CD14-positive monocyte (primary cell): ENCODE measurements around the gene ATXN1. TPM values are rescaled to one million over a fixed set of nuclear protein-coding genes. Genes with fewer than 3 reads are reported as not detected.

Experiments used
- DNase-seq, 3 donors: peaks; one replicate each; pipeline ENCODE4 v3.0.0-alpha.2; 2011 to 2022
- H2AFZ ChIP-seq: 2 replicates; pipeline ENCODE4 v1.6.0; 2012; ENCODE audit warnings: mild to moderate bottlenecking, low read depth, low read length, inconsistent platforms; ENCODE audit not compliant: insufficient read depth, poor library complexity, severe bottlenecking
- H3K27ac ChIP-seq, 2 donors: 1 replicate in 1 of 2; 2 replicates in 1 of 2; pipeline ENCODE4 v1.5.1; 2012 to 2013; ENCODE audit warnings: low read length in 2 of 2, control low read depth in 1 of 2, inconsistent platforms in 1 of 2, low read depth in 1 of 2, mild to moderate bottlenecking in 1 of 2
- H3K27me3 ChIP-seq, 2 donors: one replicate each; pipeline versions ENCODE4 v1.6.0 to v1.6.1; 2011 to 2013; ENCODE audit warnings: low read length in 2 of 2; ENCODE audit not compliant: control insufficient read depth in 2 of 2, insufficient read depth in 2 of 2
- H3K36me3 ChIP-seq, 2 donors: replicated peaks in 1 of 2; 1 replicate in 1 of 2; 2 replicates in 1 of 2; pipeline versions ENCODE4 v1.5.1 to v1.6.1; 2012 to 2013; ENCODE audit warnings: low read length in 2 of 2, control low read depth in 1 of 2, inconsistent platforms in 1 of 2, mild to moderate bottlenecking in 1 of 2; ENCODE audit not compliant: insufficient read depth in 2 of 2, control insufficient read depth in 1 of 2
- H3K4me1 ChIP-seq, 2 donors: 1 replicate in 1 of 2; 2 replicates in 1 of 2; pipeline versions ENCODE4 v1.5.1 to v1.6.1; 2012 to 2013; ENCODE audit warnings: low read length in 2 of 2, control low read depth in 1 of 2, inconsistent platforms in 1 of 2, mild to moderate bottlenecking in 1 of 2, moderate library complexity in 1 of 2; ENCODE audit not compliant: insufficient read depth in 2 of 2, control insufficient read depth in 1 of 2
- H3K4me2 ChIP-seq: replicated peaks from 2 replicates; pipeline ENCODE3; 2012; ENCODE audit warnings: low read length, moderate library complexity, mild to moderate bottlenecking; ENCODE audit not compliant: poor library complexity, severe bottlenecking; ENCODE audit errors: extremely low read depth
- H3K4me3 ChIP-seq, 3 experiments: fragments of 200-600 bp in 1 of 3; sonication (generic) in 1 of 3; replicated peaks in 1 of 3; 1 replicate in 2 of 3; 2 replicates in 1 of 3; pipeline ENCODE4 v1.5.1; 2011 to 2013; ENCODE audit warnings: low read length in 3 of 3, mild to moderate bottlenecking in 3 of 3, control low read depth in 2 of 3, low read depth in 2 of 3, inconsistent platforms in 1 of 3, moderate library complexity in 1 of 3
- H3K79me2 ChIP-seq: 2 replicates; pipeline ENCODE4 v1.6.0; 2012; ENCODE audit warnings: mild to moderate bottlenecking, control low read depth, inconsistent platforms, low read length, moderate library complexity; ENCODE audit not compliant: insufficient read depth
- H3K9ac ChIP-seq: 2 replicates; pipeline ENCODE4 v1.6.0; 2017; ENCODE audit warnings: low read length, mild to moderate bottlenecking; ENCODE audit not compliant: insufficient read depth, poor library complexity, severe bottlenecking
- H3K9me3 ChIP-seq, 2 donors: replicated peaks in 1 of 2; 1 replicate in 1 of 2; 2 replicates in 1 of 2; pipeline versions ENCODE4 v1.5.1 to v1.6.1; 2012 to 2013; ENCODE audit warnings: low read length in 2 of 2, control low read depth in 1 of 2; ENCODE audit not compliant: control insufficient read depth in 1 of 2, insufficient read depth in 1 of 2
- H4K20me1 ChIP-seq: 2 replicates; pipeline ENCODE4 v1.6.0; 2012; ENCODE audit warnings: mild to moderate bottlenecking, low read length, control low read depth, moderate library complexity; ENCODE audit not compliant: insufficient read depth
- H3K27ac Mint-ChIP-seq, 7 donors: one replicate each; pipeline ENCODE4 v1.8.0; 2020; ENCODE audit warnings: mild to moderate bottlenecking in 7 of 7, mixed read lengths in 7 of 7, moderate library complexity in 6 of 7, inconsistent platforms in 2 of 7
- H3K27me3 Mint-ChIP-seq, 3 donors: one replicate each; pipeline ENCODE4 v1.8.0; 2021 to 2022; ENCODE audit warnings: low read depth in 3 of 3, mild to moderate bottlenecking in 3 of 3, mixed read lengths in 3 of 3, moderate library complexity in 3 of 3, inconsistent platforms in 1 of 3
- H3K36me3 Mint-ChIP-seq, 2 donors: one replicate each; pipeline ENCODE4 v1.8.0; 2020; ENCODE audit warnings: mixed read lengths in 2 of 2, inconsistent platforms in 1 of 2, mild to moderate bottlenecking in 1 of 2
- H3K4me1 Mint-ChIP-seq: one replicate; pipeline ENCODE4 v1.8.0; 2020; ENCODE audit warnings: mild to moderate bottlenecking, mixed read lengths
- H3K4me3 Mint-ChIP-seq, 2 donors: one replicate each; pipeline ENCODE4 v1.8.0; 2020; ENCODE audit warnings: mild to moderate bottlenecking in 2 of 2, mixed read lengths in 2 of 2, moderate library complexity in 1 of 2
- H3K9me3 Mint-ChIP-seq, 7 donors: one replicate each; pipeline ENCODE4 v1.8.0; 2020 to 2022; ENCODE audit warnings: mixed read lengths in 7 of 7, mild to moderate bottlenecking in 6 of 7, moderate library complexity in 6 of 7, inconsistent platforms in 2 of 7
- WGBS: methylation state at CpG from one replicate; pipeline ENCODE4 v1.1.5; 2013; ENCODE audit warnings: missing lambda C conversion rate; ENCODE audit not compliant: insufficient coverage; 5-methylcytosine and 5-hydroxymethylcytosine counted together
- intact Hi-C, 2 donors: fragments of 100-400 bp; cut with micrococcal nuclease; formaldehyde crosslinking; loops; one replicate each; pipeline versions ENCODE4 v1.15.0 to v1.15.1; 2023
- polyA plus RNA-seq, 3 donors: library from polyadenylated mRNA; depleted of rRNA in 1 of 3; unstranded in 2 of 3; stranded (reverse) in 1 of 3; fragments of 300-500 nt in 2 of 3; fragments of >200 nt in 1 of 3; fragmentation: Illumina TruSeq in 2 of 3; gene quantifications; 1 replicate in 2 of 3; 2 replicates in 1 of 3; pipeline ENCODE4 v1.2.3, GENCODE V29; 2012 to 2021
- TF ChIP-seq, protein P1 (sequence below): fragments of 200-600 bp; IDR thresholded peaks from one replicate; pipeline ENCODE4 v1.8.0; 2022; ENCODE audit warnings: antibody characterized with exemption, mild to moderate bottlenecking

ATXN1 gene
- polyA plus RNA-seq, 3 donors = 8.8 to 19.1 (median 10.9) TPM

DNA sequence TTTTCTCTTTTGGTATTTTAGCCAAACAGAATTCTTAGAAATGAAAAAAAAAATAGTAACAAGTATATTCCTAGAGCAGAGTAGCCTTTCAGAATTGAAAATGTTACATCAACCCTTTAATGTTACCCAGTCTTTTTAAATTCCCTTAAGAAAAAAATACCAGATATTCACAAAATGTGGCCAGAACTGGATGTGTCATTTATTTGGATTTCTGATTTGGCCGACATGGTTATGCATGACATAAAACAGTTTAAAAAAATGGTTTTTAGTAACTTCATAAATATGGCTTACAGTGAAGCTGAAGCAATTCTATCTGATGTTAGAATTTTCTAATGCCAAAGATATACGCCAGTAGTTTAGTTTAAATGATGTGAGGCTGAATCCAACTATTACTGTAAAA is 112.0 kb downstream of the ATXN1 start:
- peaks cover 20% of the 10 kb centered on the region for H3K4me1 Mint-ChIP-seq
- Histone ChIP-seq H3K4me2 (no peak overlapping the region), H3K36me3 (peaks cover 13 to 59% of the 10 kb centered on the region in 2 donors), H3K4me3 (no peak overlapping the region), H3K9ac (no peak overlapping the region), H2AFZ (no peak overlapping the region), H3K27me3 (no peaks in the 10 kb centered on the region), H3K27ac (no peak overlapping the region), H3K9me3 (no peaks in the 10 kb centered on the region), H4K20me1 (peaks cover 10% of the 10 kb centered on the region), H3K79me2 (no peaks in the 10 kb centered on the region), H3K4me1 (peaks cover 7 to 17% of the 10 kb centered on the region in 2 donors)
- no peaks in the 10 kb centered on the region for H3K9me3 Mint-ChIP-seq
- no peak overlapping the region for H3K4me3 Mint-ChIP-seq
- H3K27ac Mint-ChIP-seq = no peak overlapping the region
- peaks cover 0 to 2% (median 0%) of the 10 kb centered on the region in 3 donors for H3K27me3 Mint-ChIP-seq
- TF ChIP-seq, protein P1, sequence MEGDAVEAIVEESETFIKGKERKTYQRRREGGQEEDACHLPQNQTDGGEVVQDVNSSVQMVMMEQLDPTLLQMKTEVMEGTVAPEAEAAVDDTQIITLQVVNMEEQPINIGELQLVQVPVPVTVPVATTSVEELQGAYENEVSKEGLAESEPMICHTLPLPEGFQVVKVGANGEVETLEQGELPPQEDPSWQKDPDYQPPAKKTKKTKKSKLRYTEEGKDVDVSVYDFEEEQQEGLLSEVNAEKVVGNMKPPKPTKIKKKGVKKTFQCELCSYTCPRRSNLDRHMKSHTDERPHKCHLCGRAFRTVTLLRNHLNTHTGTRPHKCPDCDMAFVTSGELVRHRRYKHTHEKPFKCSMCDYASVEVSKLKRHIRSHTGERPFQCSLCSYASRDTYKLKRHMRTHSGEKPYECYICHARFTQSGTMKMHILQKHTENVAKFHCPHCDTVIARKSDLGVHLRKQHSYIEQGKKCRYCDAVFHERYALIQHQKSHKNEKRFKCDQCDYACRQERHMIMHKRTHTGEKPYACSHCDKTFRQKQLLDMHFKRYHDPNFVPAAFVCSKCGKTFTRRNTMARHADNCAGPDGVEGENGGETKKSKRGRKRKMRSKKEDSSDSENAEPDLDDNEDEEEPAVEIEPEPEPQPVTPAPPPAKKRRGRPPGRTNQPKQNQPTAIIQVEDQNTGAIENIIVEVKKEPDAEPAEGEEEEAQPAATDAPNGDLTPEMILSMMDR = no peak
- 100% methylated on average over 1 of the region's 2 CpGs for WGBS
- DNase-seq = no peak
- intact Hi-C loops = no loop called here
- H3K36me3 Mint-ChIP-seq = peaks cover 42 to 61% of the 10 kb centered on the region in 2 donors

DNA sequence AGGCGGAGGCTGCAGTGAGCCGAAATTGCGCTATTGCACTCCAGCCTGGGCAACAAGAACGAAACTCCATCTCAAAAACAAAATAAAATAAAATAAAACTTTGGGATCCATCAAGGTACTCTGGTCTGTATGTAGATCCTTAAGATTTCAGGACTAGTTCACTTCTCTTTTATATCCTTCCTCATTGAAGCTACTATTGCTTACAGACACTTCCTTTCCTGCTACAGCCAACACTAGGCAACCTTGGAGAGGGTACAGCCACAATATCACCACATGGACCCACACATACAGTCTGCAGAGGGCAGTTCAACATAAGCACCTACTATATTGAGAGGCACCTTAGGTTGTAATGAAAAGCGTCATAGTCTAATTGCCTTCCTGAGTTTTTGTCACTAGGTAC is 113.3 kb downstream of the ATXN1 start:
- Histone ChIP-seq H3K4me1 (peaks cover 7 to 17% of the 10 kb centered on the region in 2 donors), H4K20me1 (peaks cover 7% of the 10 kb centered on the region), H3K4me2 (no peak overlapping the region), H3K79me2 (no peaks in the 10 kb centered on the region), H3K27ac (no peak overlapping the region), H3K27me3 (no peaks in the 10 kb centered on the region), H3K4me3 (no peak overlapping the region), H2AFZ (no peak overlapping the region), H3K9me3 (no peaks in the 10 kb centered on the region), H3K36me3 (peaks cover 10 to 48% of the 10 kb centered on the region in 2 donors), H3K9ac (no peak overlapping the region)
- Mint-ChIP-seq H3K4me3 (no peak overlapping the region), H3K9me3 (no peaks in the 10 kb centered on the region), H3K4me1 (peaks cover 19% of the 10 kb centered on the region), H3K36me3 (peaks cover 41 to 62% of the 10 kb centered on the region in 2 donors), H3K27ac (peak overlapping the region in 1 of 7 donors; percentile 29), H3K27me3 (peaks cover 0 to 2% (median 0%) of the 10 kb centered on the region in 3 donors)
- DNase-seq = peak in 1 of 3 donors; percentile 21
- WGBS = 100% methylated on average over 1 of the region's 5 CpGs
- intact Hi-C loops = no loop called here
- TF ChIP-seq, protein P1 = no peak
